H54 (cell line): ENCODE measurements around the gene OLAH.
"Not testable (repeated sequence)": the region's sequence is repeated elsewhere in the genome, so short reads cannot be mapped to it uniquely, and the experiment has no call there.

Experiments used
- DNase-seq: peaks from one replicate; pipeline ENCODE4 v3.0.0; 2011; ENCODE audit warnings: low spot score, mixed read lengths; ENCODE audit not compliant: insufficient read length
- FAIRE-seq: peaks from 3 replicates; lab custom pipeline; 2011; peaks lifted over from hg19 to GRCh38; lab: Jason Lieb, UNC
- POLR2A ChIP-seq: IDR thresholded peaks from 2 replicates; pipeline ENCODE4 v1.6.1; 2011; ENCODE audit warnings: low read depth, mild to moderate bottlenecking, low read length

The OLAH gene

DNA sequence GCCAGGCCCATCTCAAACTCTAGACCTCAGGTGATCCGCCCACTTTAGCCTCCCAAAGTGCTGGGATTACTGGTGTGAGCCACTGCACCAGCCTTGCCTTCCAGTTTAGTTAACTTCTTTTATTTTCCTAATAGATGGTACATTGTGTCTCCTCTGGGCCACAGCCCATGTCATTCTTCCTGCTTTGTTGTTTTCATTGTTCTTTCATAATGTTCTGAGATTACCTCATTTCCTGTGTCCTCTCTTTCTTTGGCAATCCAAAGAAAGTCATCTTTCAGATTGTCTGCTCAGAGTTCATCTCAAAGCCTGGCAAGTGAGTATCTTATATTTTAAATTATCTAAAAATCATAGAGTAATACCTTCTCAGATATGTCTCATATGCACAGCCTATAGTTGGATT is at the start of gene OLAH:
OLAH (plus strand) TSS at position 270 of the 400 bp plus-strand sequence. CDS start 3,346 bp downstream, outside the sequence.
- FAIRE-seq: no peak
- no peak for TF ChIP-seq POLR2A

DNA sequence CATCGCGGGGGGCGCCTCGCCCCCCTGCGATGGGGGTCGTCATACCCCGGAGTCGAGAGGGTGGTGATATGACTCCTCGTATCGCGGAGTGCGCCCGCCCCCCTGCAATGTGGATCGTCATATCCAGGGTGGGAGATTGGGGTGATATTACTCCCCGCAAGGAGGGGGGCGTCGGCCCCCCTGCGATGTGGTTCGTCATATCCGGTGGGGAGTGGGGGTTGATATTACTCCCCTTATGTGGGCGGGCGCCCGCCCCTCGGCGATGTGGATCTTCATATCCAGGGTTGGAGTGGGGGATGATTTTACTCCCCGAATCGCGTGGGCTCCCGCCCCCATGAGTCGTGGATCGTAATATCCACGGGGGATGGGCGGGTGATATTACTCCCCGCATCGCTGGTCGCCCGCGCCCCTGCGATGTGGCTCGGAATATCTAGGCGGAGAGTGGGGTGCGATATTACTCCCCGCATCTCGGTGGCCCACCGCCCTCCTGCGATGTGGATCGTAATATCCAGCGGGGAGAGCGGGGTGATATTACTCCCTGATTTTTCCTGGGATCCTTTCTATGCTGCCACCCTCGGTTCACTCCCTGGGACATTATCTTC is 47.7 kb upstream of the OLAH start:
- FAIRE-seq: no peak
- no peak for TF ChIP-seq POLR2A
- no peak for DNase-seq

More for the DNA sequence above, at the start of gene OLAH:
- no peak for DNase-seq

DNA sequence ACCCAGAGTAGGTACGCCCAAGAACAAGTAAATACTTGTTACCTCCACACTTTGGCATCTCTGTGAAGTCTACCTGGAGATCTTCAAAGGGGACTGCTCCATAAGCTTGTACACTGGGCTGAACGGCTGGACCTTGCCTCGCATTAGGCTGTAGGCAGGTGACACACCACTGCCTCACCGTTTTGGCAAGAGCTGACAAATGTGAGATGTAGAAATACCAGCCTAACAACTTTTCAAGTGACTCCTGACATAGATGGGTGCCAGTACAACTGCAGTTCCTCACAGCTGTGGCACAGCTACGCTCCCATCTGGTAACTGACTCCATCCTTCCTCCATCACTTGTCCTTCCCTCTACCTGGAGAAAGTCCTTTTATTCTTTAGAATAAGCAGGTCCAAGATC is 30.2 kb upstream of the OLAH start:
- not testable (repeated sequence) for FAIRE-seq, DNase-seq

- TF ChIP-seq POLR2A: no peak
- DNase-seq (no peak), FAIRE-seq (no peak)
These were observed 28.3 kb upstream of the OLAH start for GRCh38 chr10:15015451-15015850.

- DNase-seq: not testable (repeated sequence)
- peak; percentile 52 for FAIRE-seq
These were observed 22.8 kb upstream of the OLAH start for GRCh38 chr10:15020966-15021365.

DNA sequence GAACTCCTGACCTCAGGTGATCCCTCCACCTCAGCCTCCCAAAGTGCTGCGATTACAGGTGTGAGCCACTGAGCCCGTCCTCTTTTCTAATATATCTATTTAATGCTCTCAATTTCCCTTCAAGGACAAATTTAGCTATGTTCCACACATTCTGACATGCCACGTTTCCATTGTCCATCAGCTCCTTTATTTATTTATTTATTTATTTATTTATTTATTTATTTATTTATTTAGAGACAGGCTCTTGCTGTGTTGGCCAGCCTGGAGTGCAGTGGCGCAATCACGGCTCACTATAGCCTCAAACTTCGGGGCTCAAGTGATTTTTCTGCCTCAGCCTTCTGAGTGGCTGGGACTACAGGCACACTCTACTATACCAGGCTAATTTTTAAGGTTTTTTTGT is 20.7 kb upstream of the OLAH start:
- FAIRE-seq, DNase-seq: not testable (repeated sequence)

DNA sequence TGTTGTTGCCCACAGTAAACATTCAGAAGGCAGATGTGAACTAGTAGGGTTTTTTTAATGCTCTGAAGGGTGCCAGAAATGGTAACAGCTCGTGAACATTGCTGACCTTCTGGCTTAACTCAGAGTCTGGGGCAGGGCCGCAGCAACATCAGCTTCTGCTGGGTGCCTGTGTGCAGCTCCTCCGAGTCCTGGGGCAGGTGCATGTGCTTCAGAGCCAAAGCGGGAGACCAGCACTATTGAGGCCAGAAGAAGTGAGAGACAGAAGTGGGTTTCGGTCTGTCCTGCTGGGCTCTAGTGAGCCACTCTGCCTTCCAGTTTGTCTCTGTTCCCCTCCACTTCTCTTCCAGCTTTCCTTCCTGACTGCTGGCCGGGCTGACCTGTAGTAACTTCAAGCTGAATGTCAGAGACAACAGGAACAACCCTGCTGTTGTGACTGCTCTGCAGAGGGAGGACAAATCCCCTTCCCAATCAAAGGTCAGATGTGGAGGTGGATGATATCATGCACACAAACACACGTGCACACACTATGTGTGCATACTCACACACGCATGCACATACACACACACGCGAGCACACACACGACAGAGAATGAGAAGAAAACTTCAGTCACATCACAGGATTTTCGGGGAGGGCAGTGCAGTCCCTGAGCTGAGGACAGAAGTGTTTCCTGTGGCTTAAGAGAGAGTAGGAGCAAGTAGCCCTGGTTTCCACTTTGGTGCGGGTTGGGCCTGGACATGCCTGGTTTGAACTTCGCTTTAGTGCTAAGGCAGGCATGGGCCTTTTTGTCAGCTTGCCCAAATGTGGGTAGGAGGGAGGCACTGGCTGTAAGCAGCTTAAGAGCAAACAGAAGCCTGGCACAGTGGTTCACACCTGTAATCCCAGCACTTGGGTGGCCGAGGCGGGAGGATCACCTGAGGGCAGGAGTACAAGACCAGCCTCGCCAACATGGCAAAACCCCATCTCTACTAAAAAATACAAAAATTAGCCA is 19.4 kb upstream of the OLAH start:
- not testable (repeated sequence) for DNase-seq, FAIRE-seq

GRCh38 chr10:15025040-15025439 is 18.7 kb upstream of the OLAH start:
- FAIRE-seq, DNase-seq: not testable (repeated sequence)

DNA sequence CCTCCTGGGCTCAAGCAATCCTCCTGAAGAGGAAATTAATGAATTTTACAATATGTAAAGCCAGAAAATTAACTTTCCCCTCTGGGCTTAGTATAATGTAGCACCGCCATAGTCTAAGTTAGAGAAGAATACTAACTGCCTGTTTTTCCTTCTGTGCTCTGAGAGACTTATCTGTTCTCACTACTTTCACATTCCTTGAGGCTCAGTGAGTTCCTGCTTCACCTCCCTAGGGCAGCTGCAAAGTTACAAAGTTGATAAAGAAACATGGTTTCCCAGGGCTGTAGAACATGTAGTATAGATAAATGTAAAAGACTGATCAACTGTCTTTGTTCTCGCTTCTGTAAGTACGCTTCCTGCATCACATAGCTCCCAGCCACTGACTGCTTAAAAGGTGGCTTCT is 16.0 kb upstream of the OLAH start:
- TF ChIP-seq POLR2A: no peak
- FAIRE-seq (no peak), DNase-seq (no peak)

GRCh38 chr10:15035385-15036301 is 8.1 kb upstream of the OLAH start:
- no peak for FAIRE-seq
- no peak for DNase-seq
- no peak for TF ChIP-seq POLR2A

DNA sequence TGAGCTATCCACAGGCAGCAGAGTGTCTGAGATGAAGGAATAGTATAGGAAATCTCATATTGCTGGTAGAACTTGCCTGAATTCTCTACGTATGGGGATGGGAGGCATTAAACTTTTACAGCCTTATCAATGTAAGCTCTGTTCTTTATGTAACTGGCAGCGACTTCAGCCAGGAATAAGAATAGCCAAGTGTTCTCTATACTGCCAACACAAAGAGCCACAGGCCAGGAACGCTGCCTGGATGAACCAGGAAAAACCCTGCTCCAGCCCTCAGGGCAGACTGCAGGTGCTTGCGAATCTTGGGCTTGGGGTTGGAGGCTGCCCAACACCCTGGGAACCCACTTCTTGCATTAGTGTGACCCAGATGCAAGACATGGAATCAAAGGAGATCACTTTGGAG is 6.1 kb upstream of the OLAH start:
- no peak for FAIRE-seq
- no peak for TF ChIP-seq POLR2A
- DNase-seq: no peak

- FAIRE-seq: no peak
These were observed 5.3 kb upstream of the OLAH start for GRCh38 chr10:15038416-15038815.

GRCh38 chr10:15045380-15045779 is 1.6 kb downstream of the OLAH start:
- no peak for FAIRE-seq
- DNase-seq: no peak

More at GRCh38 chr10:15038416-15038815, 5.3 kb upstream of the OLAH start:
- no peak for DNase-seq
- TF ChIP-seq POLR2A: no peak

DNA sequence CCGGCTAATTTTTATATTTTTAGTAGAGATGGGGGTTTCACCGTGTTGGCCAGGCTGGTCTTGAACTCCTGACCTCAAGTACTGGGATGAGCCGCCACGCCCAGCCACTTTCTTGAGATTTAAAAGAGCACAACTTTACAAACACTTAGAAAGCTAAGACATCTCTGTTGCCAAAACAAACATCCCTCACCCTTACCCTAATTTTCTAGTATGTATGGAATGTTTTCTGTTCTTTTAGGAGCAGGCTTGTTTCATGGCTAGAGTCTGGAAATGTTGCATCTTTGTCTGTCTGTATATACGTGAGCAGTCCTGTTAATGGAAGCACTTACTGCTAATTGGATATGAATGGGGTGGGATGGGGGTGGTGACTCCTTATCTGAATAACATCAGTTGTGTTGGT is 2.9 kb downstream of the OLAH start:
- no peak for TF ChIP-seq POLR2A

More at GRCh38 chr10:15045380-15045779, 1.6 kb downstream of the OLAH start:
- no peak for TF ChIP-seq POLR2A

More for the DNA sequence above, 2.9 kb downstream of the OLAH start:
- FAIRE-seq (no peak), DNase-seq (no peak)
